ENCODE results near the gene RHEBL1. TPM values are rescaled to one million over a fixed set of nuclear protein-coding genes. Genes with fewer than 3 reads are reported as not detected.
A peak's percentile ranks its signal among the peaks of the same experiment; 100 is the strongest.

RHEBL1 gene
- total and polyA plus RNA-seq, 2 of the 4 experiments (the other 2 are of a cell fraction), result 0.62 to 0.72 TPM

- Histone ChIP-seq H3K9ac (ENCODE audit: low read depth, low read length) (no peak overlapping the region), H2AK9ac (replicated peaks; ENCODE audit: low read depth, low read length, poor library complexity) (peak overlapping the region; percentile 31), H4K91ac (ENCODE audit: insufficient read depth, low read depth, low read length) (no peak overlapping the region), H3K18ac (ENCODE audit: low read depth, low read length) (no peak overlapping the region), H3K23ac (ENCODE audit: low read depth, low read length) (no peak overlapping the region), H3K27ac (ENCODE audit: insufficient read depth, low read length) (no peak overlapping the region), H3K4ac (ENCODE audit: low read depth, low read length) (no peak overlapping the region), H2BK120ac (ENCODE audit: low read depth, low read length) (no peak overlapping the region), H3K4me3 (ENCODE audit: insufficient read depth, low read depth, low read length) (no peak overlapping the region), H3K27me3 (ENCODE audit: control insufficient read depth, insufficient read depth, low read length) (no peaks in the 10 kb centered on the region), H3K9me3 (ENCODE audit: control insufficient read depth, insufficient read depth, low read length) (no peaks in the 10 kb centered on the region), H3K79me1 (ENCODE audit: low read depth in 1 of 2, low read length in 2 of 2) (peaks cover 27 to 66% of the 10 kb centered on the region in 2 experiments), H4K8ac (ENCODE audit: low read depth in 2 of 2, low read length in 2 of 2) (no peak overlapping the region), H4K20me1 (ENCODE audit: insufficient read depth, low read length) (peaks cover 24% of the 10 kb centered on the region), H2BK20ac (ENCODE audit: low read depth, low read length) (no peak overlapping the region), H2BK5ac (ENCODE audit: low read depth, low read length, poor library complexity, severe bottlenecking) (no peak overlapping the region), H2AK5ac (ENCODE audit: low read depth, low read length) (no peak overlapping the region), H3K4me1 (ENCODE audit: control insufficient read depth, insufficient read depth, low read length) (no peaks in the 10 kb centered on the region), H3K4me2 (ENCODE audit: low read depth, low read length) (no peak overlapping the region), H3K56ac (ENCODE audit: extremely low read depth, insufficient read depth, low read length) (no peak overlapping the region), H4K5ac (ENCODE audit: low read depth, low read length) (no peak overlapping the region), H2BK15ac (ENCODE audit: low read depth, low read length) (no peak overlapping the region), H3K9me1 (ENCODE audit: insufficient read depth, low read length) (no peaks in the 10 kb centered on the region), H3K36me3 (ENCODE audit: control insufficient read depth, insufficient read depth, low read length) (peaks cover 83% of the 10 kb centered on the region), H2AFZ (replicated peaks; ENCODE audit: low read length, poor library complexity) (no peak overlapping the region), H3K14ac (replicated peaks; ENCODE audit: low read depth, low read length) (no peak overlapping the region)
- TF ChIP-seq BHLHE40 (IDR thresholded peaks at IDR 0.05; ENCODE audit: low read depth, low read length) (no peak), CHD1 (IDR thresholded peaks at IDR 0.05; ENCODE audit: low read depth, low read length) (no peak), MAZ (IDR thresholded peaks at IDR 0.05; ENCODE audit: borderline replicate concordance, low read depth, low read length) (no peak), NFE2L2 (IDR thresholded peaks at IDR 0.05; ENCODE audit: low read depth, low read length) (no peak), CTCF (conservative IDR thresholded peaks at IDR 0.05; ENCODE audit: low read depth, low read length) (no peak), RCOR1 (IDR thresholded peaks at IDR 0.05; ENCODE audit: insufficient replicate concordance, low read length) (no peak), CEBPB (IDR thresholded peaks at IDR 0.05; ENCODE audit: low read depth, low read length) (no peak), MAFK (IDR thresholded peaks at IDR 0.05; ENCODE audit: low read depth, low read length) (no peak), SMC3 (IDR thresholded peaks at IDR 0.05; ENCODE audit: low read depth, low read length) (no peak), RAD21 (IDR thresholded peaks at IDR 0.05; ENCODE audit: low read length) (no peak), MXI1 (IDR thresholded peaks at IDR 0.05; ENCODE audit: borderline replicate concordance, low read depth, low read length) (no peak), POLR2A (IDR thresholded peaks at IDR 0.05; ENCODE audit: low read depth, low read length) (no peak), FOS (IDR thresholded peaks at IDR 0.05; ENCODE audit: low read depth, low read length) (no peak), RFX5 (IDR thresholded peaks at IDR 0.05; ENCODE audit: low read depth, low read length) (no peak)
- TF ChIP-seq, protein P1, sequence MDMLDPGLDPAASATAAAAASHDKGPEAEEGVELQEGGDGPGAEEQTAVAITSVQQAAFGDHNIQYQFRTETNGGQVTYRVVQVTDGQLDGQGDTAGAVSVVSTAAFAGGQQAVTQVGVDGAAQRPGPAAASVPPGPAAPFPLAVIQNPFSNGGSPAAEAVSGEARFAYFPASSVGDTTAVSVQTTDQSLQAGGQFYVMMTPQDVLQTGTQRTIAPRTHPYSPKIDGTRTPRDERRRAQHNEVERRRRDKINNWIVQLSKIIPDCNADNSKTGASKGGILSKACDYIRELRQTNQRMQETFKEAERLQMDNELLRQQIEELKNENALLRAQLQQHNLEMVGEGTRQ (IDR thresholded peaks at IDR 0.05; ENCODE audit: low read depth, low read length), result no peak
- TF ChIP-seq, protein P2, sequence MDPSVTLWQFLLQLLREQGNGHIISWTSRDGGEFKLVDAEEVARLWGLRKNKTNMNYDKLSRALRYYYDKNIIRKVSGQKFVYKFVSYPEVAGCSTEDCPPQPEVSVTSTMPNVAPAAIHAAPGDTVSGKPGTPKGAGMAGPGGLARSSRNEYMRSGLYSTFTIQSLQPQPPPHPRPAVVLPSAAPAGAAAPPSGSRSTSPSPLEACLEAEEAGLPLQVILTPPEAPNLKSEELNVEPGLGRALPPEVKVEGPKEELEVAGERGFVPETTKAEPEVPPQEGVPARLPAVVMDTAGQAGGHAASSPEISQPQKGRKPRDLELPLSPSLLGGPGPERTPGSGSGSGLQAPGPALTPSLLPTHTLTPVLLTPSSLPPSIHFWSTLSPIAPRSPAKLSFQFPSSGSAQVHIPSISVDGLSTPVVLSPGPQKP (IDR thresholded peaks at IDR 0.05; ENCODE audit: borderline replicate concordance, low read depth, low read length), result no peak
- in situ Hi-C loops (cut with MboI; ENCODE audit: low sequenced_read_pairs), result no loop called here
- dilution Hi-C loops (cut with HindIII; ENCODE audit: low sequenced_read_pairs, unreplicated experiment), result no loop called here
- no TSS peak for BruUV-seq (replicated peaks)
- DNase-seq (no peak), ATAC-seq (ENCODE audit: low read depth) (no peak)
- POLR2A ChIA-PET (ENCODE audit: unreplicated experiment), result no interaction called here
- intact Hi-C loops (cut with micrococcal nuclease), result no loop called here
- WGBS, 2 experiments (ENCODE audit: extremely low coverage in 2 of 2, insufficient read length in 1 of 2), result 100% methylated on average over 4 of the region's 9 CpGs; no CpG with 5 or more reads in 1 of the 2 experiments
- CTCF ChIA-PET, result no interaction called here
Measured at GRCh38 chr12:49027846-49028555, 41.8 kb downstream of the RHEBL1 start.

Data from IMR-90 (cell line).